Measurements from ENCODE around the gene GYG2.
"Not testable (repeated sequence)": the region's sequence is repeated elsewhere in the genome, so short reads cannot be mapped to it uniquely, and the experiment has no call there.

Gene GYG2

DNA sequence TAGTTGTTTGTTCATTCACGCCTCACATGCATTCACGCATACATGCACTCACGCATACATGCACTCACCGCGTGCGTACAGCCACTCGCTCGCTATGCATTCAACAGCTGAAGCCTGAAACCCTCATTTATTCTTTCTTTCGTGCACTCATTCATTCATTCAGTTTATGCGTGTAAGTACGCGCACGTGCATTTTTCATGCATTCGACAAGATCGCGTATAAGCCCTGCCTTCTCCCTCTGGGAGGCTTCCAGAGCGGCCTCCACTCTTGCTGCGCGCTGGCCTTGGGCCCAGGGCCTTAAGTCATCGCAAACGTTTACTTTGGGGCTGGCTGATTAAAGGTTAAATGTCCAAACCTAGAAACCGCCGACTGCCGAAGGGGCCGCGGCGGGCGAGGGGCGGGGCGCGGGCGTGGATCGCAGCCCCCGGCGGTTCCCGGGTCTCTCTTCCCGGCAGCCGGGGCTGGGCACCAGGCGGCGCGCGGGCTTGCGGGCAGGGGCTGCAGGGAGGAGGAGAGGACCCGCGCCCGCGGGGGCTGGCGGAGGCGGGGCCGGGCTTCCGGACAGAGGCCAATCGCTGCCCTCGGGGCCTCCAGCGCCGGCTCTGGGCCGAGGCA, at the start of gene GYG2:
Gene GYG2 (plus strand): TSS at position 587 of the 615 bp plus-strand sequence. CDS start 1,259 bp downstream, outside the sequence.
- DNase-seq (ENCODE audit: low read depth in 2 of 2) = no peak

DNA sequence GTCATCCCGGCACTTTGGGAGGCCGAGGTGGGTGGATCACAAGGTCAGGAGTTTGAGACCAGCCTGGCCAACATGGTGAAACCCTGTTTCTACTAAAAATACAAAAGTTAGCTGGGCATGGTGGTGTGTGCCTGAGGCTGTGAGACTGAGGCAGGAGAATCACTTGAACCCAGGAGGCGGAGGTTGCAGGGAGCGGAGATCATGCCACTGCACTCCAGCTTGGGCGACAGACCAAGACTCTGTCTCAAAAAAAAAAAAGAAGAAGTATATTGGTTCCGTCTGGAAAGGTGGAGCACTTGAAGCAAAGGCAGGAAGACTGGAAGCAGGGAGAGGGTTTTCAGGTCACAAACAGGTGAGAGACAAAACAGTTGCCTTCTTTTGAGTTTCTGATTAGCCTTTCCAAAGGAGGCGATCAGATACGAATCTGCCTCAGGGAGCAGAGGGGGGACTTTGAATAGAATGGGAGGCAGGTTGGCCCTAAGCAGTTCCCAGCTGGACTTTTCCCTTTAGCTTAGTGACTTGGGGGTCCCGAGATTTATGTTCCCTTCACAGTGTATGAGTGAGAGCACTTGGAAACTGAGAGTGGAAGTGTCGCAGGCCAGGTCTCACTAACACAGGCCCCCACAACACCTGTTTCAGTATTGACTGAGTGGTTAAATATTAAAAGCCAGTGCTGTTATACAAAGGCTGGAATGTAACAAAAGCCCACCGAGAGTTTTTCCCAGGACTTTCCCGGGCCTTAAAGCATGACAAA, 48.1 kb upstream of the GYG2 start:
- not testable (repeated sequence) for DNase-seq (ENCODE audit: low read depth in 2 of 2)

DNA sequence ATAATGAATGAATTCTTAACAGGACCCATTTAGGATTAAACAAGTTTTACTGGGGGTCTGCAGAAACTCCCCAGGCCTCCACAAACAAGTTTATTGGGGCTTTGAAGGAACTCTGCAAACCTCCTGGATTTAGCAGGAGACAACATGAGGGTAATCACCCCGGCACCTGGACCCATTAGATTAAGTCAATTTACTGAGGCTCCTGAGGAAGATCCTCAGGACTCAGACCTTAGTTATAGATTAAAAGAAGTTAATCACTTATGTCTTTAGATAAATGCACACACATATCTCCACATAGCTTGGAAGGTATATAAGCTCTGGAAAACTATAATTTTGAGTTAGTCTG, 47.5 kb upstream of the GYG2 start:
- no peak for DNase-seq (ENCODE audit: low read depth in 2 of 2)

- no peak for DNase-seq (ENCODE audit: low read depth in 2 of 2)
Measured at GRCh38 chrX:2781698-2782097, 47.0 kb upstream of the GYG2 start.

GRCh38 chrX:2782171-2782570, 46.6 kb upstream of the GYG2 start:
- DNase-seq (ENCODE audit: low read depth in 2 of 2) = no peak

- no peak for DNase-seq (ENCODE audit: low read depth in 2 of 2)
Measured at GRCh38 chrX:2782778-2783177, 46.0 kb upstream of the GYG2 start.

DNA sequence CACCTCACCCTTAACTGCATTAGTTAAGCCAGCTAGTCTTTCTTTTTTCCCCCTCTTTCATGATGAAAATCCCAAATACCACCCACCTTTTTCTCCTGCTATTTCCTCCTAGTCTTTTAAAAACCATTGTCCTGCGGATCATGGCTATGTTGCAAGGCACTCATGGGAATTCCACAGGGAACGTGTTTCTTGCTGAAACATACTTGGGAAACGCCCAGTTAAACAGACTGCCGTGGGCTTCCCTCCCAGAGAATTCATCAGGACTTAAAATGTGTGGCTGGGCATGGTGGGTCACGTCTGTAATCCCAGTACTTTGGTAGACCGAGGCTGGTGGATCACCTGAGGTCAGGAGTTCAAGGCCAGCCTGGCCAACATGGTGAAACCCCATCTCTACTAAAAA, 44.7 kb upstream of the GYG2 start:
- DNase-seq (ENCODE audit: low read depth in 2 of 2) = no peak

DNA sequence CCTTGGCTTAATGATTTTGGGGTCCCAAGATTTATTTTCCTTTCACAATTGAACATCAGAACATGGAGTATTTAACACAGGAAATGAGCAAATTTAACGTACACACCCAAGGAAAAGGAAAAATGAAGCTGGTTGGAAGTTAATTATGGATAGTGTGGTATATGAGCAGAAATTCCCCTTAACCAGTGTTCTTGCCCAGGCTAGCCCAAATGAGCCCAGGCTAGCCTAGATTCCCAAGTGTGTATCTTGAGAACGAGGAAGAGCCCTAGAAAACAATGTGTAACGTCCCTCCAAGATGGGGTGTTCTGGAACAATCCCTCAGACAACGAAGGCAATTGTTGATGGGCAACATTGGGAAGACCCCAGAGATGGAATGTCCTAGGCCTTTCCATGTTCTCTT, 43.2 kb upstream of the GYG2 start:
- DNase-seq (ENCODE audit: low read depth in 2 of 2) = no peak

DNA sequence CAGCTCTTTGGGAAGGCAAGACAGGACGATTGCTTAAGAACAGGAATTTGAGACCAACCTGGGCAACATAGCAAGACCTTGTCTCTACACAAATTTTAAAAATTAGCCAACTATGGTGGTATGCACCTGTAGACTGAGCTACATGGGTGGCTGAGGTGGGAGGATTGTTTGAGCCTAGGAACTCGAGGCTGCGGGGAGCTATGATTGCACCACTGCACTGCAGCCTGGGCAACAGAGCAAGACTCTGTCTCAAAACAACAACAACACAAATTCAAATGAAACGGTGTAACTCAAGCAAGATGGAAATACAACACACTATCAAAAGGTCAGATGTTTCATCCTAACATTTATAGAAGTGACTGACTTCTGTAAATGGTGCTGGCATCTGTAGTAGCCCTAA, 39.8 kb upstream of the GYG2 start:
- no peak for DNase-seq (ENCODE audit: low read depth in 2 of 2)

- no peak for DNase-seq (ENCODE audit: low read depth in 2 of 2)
Measured at GRCh38 chrX:2789569-2789968, 39.2 kb upstream of the GYG2 start.

DNA sequence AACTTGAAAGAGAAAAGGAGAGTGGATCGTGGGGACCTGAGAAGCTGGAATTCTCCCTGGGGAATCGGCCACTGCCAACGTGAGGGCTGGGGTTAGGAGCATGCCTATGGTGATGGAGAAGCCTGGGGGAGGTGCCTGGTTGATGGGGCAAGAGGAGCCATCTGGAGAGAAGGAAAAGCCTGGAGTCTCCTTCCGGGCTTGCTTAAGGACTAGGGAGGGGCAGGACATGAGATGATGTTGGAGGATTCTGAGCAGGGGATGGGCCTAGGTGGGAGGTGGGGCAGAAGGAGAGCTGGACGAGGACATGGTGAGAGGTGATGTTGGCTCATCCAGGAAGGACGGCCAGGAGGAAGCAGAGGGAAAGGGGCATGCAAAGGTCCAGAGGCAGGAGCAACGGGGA, 35.0 kb upstream of the GYG2 start:
- DNase-seq (ENCODE audit: low read depth in 2 of 2) = no peak

- DNase-seq (ENCODE audit: low read depth in 2 of 2) = no peak
Measured at GRCh38 chrX:2794336-2794735, 34.4 kb upstream of the GYG2 start.

- not testable (repeated sequence) for DNase-seq (ENCODE audit: low read depth in 2 of 2)
Measured at GRCh38 chrX:2796808-2797207, 31.9 kb upstream of the GYG2 start.

DNA sequence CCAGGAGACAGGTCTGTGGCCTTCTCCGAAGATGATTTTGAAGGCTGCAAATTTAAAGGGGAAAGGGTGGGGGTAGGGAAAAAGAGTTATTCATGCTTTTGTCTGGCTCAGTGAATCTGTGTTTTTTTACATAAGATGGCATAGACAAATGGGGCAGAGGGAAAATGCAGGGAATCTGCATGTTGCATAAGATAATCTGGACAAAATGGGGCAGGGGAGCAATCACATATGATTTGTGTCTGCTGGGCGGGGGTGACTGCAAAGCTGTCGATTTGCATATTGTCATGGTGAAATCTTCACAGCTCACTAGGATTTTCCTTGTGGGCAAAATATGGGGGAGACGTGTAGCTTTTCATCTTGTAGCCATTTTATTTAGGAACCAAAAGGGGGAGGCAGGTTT, 29.4 kb upstream of the GYG2 start:
- no peak for DNase-seq (ENCODE audit: low read depth in 2 of 2)

GRCh38 chrX:2799980-2800379, 28.8 kb upstream of the GYG2 start:
- DNase-seq (ENCODE audit: low read depth in 2 of 2) = not testable (repeated sequence)

- DNase-seq (ENCODE audit: low read depth in 2 of 2) = no peak
Measured at GRCh38 chrX:2801223-2801622, 27.5 kb upstream of the GYG2 start.

DNA sequence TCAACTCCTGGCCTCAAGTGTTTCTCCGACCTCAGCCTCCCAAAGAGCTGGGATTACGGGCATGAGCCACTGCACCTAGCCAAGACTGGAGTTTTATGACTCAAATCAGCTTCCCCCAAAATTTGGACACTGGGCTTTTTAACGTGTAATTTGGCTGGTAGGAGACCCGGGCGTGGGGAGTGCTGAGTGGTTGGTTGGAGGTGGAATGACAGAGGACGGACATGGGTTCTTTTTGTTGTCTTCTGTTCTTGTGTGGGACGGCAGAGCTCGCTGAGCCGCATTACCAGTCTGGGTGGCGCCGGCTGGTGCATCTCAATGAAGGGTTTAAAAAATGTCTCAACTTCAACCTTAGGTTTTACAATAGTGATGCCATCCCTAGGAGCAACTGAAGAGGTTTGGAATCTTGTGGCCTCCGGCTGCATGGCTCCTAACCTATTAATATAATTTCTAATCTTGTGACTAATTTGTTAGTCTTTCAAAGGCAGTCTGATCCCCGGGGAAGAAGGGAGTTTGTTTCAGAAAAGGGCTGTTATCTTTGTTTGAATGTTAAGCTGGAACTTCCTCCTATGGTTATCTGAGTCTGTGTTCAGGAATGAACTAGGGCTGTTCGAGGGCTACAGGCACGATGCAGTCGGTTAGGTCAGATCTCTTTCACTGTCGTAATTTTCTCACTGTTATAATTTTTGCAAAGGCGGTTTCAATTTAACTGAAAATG, 26.2 kb upstream of the GYG2 start:
- DNase-seq (ENCODE audit: low read depth in 2 of 2) = not testable (repeated sequence)

- not testable (repeated sequence) for DNase-seq (ENCODE audit: low read depth in 2 of 2)
Measured at GRCh38 chrX:2803486-2803885, 25.2 kb upstream of the GYG2 start.

DNA sequence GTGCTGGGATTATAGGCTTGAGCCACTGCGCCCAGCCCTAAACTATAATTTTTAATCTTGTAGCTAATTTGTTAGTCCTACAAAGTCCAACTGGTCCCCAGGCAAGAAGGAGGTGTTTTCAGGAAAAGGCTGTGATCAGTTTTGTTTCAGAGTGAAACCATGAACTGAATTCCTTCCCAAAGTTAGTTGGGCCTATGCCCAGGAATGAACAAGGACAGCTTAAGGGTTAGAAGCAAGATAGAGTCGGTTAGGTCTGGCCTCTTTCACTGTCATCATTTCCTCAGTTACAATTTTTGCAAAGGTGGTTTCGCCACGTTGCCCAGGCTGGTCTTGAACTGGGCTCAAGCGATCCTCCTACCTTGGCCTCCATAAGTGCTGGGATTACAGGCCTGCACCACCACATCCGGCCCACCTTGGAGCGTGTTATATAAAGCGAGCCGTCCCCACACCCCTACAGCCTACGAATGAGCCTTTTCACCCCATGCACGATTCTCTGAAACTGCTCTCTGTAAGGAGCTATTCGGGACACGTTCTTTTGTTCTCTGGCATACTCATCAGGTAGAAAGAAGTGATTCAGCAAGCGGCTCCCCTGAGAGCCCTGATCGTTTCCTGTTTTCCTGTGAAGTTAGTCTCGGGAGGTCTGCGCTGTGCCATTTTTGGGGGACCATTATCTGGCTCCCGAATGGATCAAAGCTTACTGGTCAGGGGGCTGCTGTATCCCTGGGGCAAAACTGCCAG, 24.5 kb upstream of the GYG2 start:
- DNase-seq (ENCODE audit: low read depth in 2 of 2) = not testable (repeated sequence)

- DNase-seq (ENCODE audit: low read depth in 2 of 2) = not testable (repeated sequence)
Measured at GRCh38 chrX:2804858-2805257, 23.9 kb upstream of the GYG2 start.

GRCh38 chrX:2811271-2811670, 17.5 kb upstream of the GYG2 start:
- no peak for DNase-seq (ENCODE audit: low read depth in 2 of 2)

All from stimulated activated CD4-positive, alpha-beta T cell treated with anti-CD3 and anti-CD28 coated beads, Interleukin-1b, Interleukin-23, amount 100 ng/mL, for 4 hours (primary cell).